HG02763 (cell line): ENCODE results near the gene C17orf114.
A peak's percentile ranks its signal among the peaks of the same experiment; 100 is the strongest.

Source experiments
- ATAC-seq: cut with Tn5 transposase; IDR thresholded peaks from one replicate; pipeline ENCODE4 v1.9.1; 2021; ENCODE audit warnings: mild to moderate bottlenecking, moderate library complexity; ENCODE audit not compliant: unreplicated experiment

Gene C17orf114

GRCh38 chr17:4823373-4824089 lies 21.4 kb upstream of the C17orf114 start:
- ATAC-seq, result no peak

- no peak for ATAC-seq
These were observed 20.7 kb upstream of the C17orf114 start for GRCh38 chr17:4822835-4823234.

GRCh38 chr17:4818276-4818675 lies 16.1 kb upstream of the C17orf114 start:
- no peak for ATAC-seq

GRCh38 chr17:4816826-4817225 lies 14.7 kb upstream of the C17orf114 start:
- ATAC-seq, result no peak

- ATAC-seq, result no peak
These were observed 13.0 kb upstream of the C17orf114 start for GRCh38 chr17:4815043-4815675.

- no peak for ATAC-seq
These were observed 10.6 kb upstream of the C17orf114 start for GRCh38 chr17:4812690-4813089.

- ATAC-seq, result no peak
These were observed 9.3 kb upstream of the C17orf114 start for GRCh38 chr17:4811471-4811870.

- no peak for ATAC-seq
These were observed 8.7 kb upstream of the C17orf114 start for GRCh38 chr17:4810696-4811290.

GRCh38 chr17:4808378-4808767 lies 6.2 kb upstream of the C17orf114 start:
- no peak for ATAC-seq

GRCh38 chr17:4807605-4808377 lies 5.7 kb upstream of the C17orf114 start:
- no peak for ATAC-seq

GRCh38 chr17:4806777-4807604 lies 4.9 kb upstream of the C17orf114 start, which contains the start of gene PLD2:
Gene PLD2 (plus strand): TSS chr17:4807152. CDS start chr17:4807773, 621 bp downstream.
- ATAC-seq, result peak; percentile 89

GRCh38 chr17:4806456-4806776 lies 4.3 kb upstream of the C17orf114 start:
- no peak for ATAC-seq

GRCh38 chr17:4800462-4801196 lies 1.5 kb downstream of the C17orf114 start:
- no peak for ATAC-seq

- ATAC-seq, result no peak
These were observed 5.6 kb downstream of the C17orf114 start for GRCh38 chr17:4796552-4796920.

GRCh38 chr17:4795168-4795567 lies 7.0 kb downstream of the C17orf114 start:
- ATAC-seq, result no peak

GRCh38 chr17:4790705-4791088 lies 11.4 kb downstream of the C17orf114 start:
- ATAC-seq, result no peak

GRCh38 chr17:4789951-4790704 lies 12.0 kb downstream of the C17orf114 start:
- ATAC-seq, result peak; percentile 86

- no peak for ATAC-seq
These were observed 12.5 kb downstream of the C17orf114 start for GRCh38 chr17:4789701-4789950.

GRCh38 chr17:4788807-4789700 lies 13.1 kb downstream of the C17orf114 start, which contains the start of gene GLTPD2:
Gene GLTPD2 (plus strand): TSS chr17:4788964. CDS start chr17:4789012, 48 bp downstream.
- no peak for ATAC-seq
